Measurements from ENCODE around the gene NOC2L. TPM values are rescaled to one million over a fixed set of nuclear protein-coding genes. Genes with fewer than 3 reads are reported as not detected.

NOC2L gene
- total and polyA plus RNA-seq, 2 donors (not counting 3 experiments of a cell fraction or from before 2014, with no cell fraction given): 55.3 to 87.9 TPM

- POLR2A ChIA-PET: interaction anchor here (0.7 kb wide), 1 partner anchor 18 kb away, joined by 3 read pairs; no protein-coding TSS in a partner anchor
- intact Hi-C loops (cut with micrococcal nuclease) (no loop called here), dilution Hi-C loops (cut with MboI; ENCODE audit: extremely low pct_ligation_motif_present, low sequenced_read_pairs) (no loop called here)
- Histone ChIP-seq H3K27ac (ENCODE audit: insufficient read depth, low read depth, low read length) (no peak overlapping the region), H2AFZ (ENCODE audit: low read depth, low read length) (no peak overlapping the region), H3K36me3 (ENCODE audit: control insufficient read depth in 2 of 2, extremely low read depth in 1 of 2, insufficient read depth in 2 of 2, low read length in 2 of 2) (no peaks in the 10 kb centered on the region), H3K9ac (replicated peaks; ENCODE audit: extremely low read depth, insufficient read depth, low read length) (no peak overlapping the region), H3K4me1 (ENCODE audit: control insufficient read depth, extremely low read depth, insufficient read depth, low read length) (no peaks in the 10 kb centered on the region), H4K20me1 (replicated peaks; ENCODE audit: control insufficient read depth, extremely low read depth, insufficient read depth, low read length) (no peaks in the 10 kb centered on the region), H3K4me2 (ENCODE audit: insufficient read depth, low read length) (no peak overlapping the region), H3K9me1 (replicated peaks; ENCODE audit: control insufficient read depth, extremely low read depth, insufficient read depth, low read length) (no peaks in the 10 kb centered on the region), H3K4me3 (replicated peaks in 1 of 3; ENCODE audit: insufficient read depth in 1 of 3, low read depth in 1 of 3, low read length in 3 of 3) (no peak overlapping the region), H3K9me3 (replicated peaks; ENCODE audit: control insufficient read depth, insufficient read depth, low read length) (no peaks in the 10 kb centered on the region), H3K27me3 (ENCODE audit: control insufficient read depth in 2 of 2, insufficient read depth in 2 of 2, low read length in 2 of 2) (peaks cover 3 to 10% of the 10 kb centered on the region in 2 experiments), H3K79me2 (ENCODE audit: control insufficient read depth, insufficient read depth, low read length) (no peaks in the 10 kb centered on the region)
- CTCF ChIA-PET: no interaction called here
- DNase-seq (ENCODE audit: low read depth, low spot score): no peak
- no peak for FAIRE-seq
- BruUV-seq (replicated peaks): no TSS peak
- TF ChIP-seq JUN (IDR thresholded peaks at IDR 0.05; ENCODE audit: borderline replicate concordance, insufficient read depth, insufficient read length, low read depth): no peak
- no peak for TF ChIP-seq MYC (IDR thresholded peaks at IDR 0.05; ENCODE audit: low read depth, low read length)
- TF ChIP-seq GATA2 (IDR thresholded peaks at IDR 0.05; ENCODE audit: insufficient read depth, insufficient read length, low read depth, low read length): no peak
- TF ChIP-seq FOS (IDR thresholded peaks at IDR 0.05; ENCODE audit: borderline replicate concordance, insufficient read depth, low read length): no peak
- TF ChIP-seq, protein P1, sequence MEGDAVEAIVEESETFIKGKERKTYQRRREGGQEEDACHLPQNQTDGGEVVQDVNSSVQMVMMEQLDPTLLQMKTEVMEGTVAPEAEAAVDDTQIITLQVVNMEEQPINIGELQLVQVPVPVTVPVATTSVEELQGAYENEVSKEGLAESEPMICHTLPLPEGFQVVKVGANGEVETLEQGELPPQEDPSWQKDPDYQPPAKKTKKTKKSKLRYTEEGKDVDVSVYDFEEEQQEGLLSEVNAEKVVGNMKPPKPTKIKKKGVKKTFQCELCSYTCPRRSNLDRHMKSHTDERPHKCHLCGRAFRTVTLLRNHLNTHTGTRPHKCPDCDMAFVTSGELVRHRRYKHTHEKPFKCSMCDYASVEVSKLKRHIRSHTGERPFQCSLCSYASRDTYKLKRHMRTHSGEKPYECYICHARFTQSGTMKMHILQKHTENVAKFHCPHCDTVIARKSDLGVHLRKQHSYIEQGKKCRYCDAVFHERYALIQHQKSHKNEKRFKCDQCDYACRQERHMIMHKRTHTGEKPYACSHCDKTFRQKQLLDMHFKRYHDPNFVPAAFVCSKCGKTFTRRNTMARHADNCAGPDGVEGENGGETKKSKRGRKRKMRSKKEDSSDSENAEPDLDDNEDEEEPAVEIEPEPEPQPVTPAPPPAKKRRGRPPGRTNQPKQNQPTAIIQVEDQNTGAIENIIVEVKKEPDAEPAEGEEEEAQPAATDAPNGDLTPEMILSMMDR (IDR thresholded peaks at IDR 0.05; ENCODE audit: extremely low read depth in 1 of 2, insufficient read depth in 1 of 2, low read depth in 1 of 2, low read length in 2 of 2): no peak
- no peak for TF ChIP-seq EZH2 (IDR thresholded peaks at IDR 0.05; ENCODE audit: borderline replicate concordance, low read depth, low read length, severe bottlenecking)
- no peak for TF ChIP-seq MAX (IDR thresholded peaks at IDR 0.05; ENCODE audit: insufficient read depth, insufficient read length)
- no peak for TF ChIP-seq POLR2A (IDR thresholded peaks at IDR 0.05; ENCODE audit: low read depth, low read length)
- TF ChIP-seq POLR2AphosphoS5 (IDR thresholded peaks at IDR 0.05; ENCODE audit: insufficient read depth, low read depth, low read length): no peak
Measured at GRCh38 chr1:914131-914890, 44.7 kb downstream of the NOC2L start.

Data from endothelial cell of umbilical vein (primary cell).